Measurements from ENCODE around the gene PRKAR1B.

The PRKAR1B gene

GRCh38 chr7:721619-722248 is 5.3 kb downstream of the PRKAR1B start:
- peak; percentile 19 for DNase-seq

DNA sequence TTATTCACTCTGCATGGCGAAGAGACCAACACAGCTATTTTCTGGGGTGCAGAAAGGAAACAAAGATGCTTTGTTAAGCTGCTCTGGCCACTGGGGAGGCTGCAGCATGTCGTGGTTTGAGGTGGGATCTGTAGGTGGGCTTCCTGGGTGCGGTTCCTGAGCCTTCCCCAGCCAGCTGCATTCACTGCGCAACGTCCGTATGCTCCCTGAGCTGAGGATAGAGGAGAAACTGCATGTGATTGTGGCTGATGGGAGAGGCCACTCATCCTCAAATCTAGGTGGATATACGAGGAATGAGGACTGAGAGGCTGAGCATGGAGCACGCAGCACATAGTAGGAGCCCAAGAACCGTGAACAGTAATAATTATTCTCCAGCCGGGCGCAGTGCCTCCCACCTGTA is 10.4 kb downstream of the PRKAR1B start:
- no peak for DNase-seq

- DNase-seq = no peak
These were observed 10.9 kb downstream of the PRKAR1B start for GRCh38 chr7:716222-716621.

DNA sequence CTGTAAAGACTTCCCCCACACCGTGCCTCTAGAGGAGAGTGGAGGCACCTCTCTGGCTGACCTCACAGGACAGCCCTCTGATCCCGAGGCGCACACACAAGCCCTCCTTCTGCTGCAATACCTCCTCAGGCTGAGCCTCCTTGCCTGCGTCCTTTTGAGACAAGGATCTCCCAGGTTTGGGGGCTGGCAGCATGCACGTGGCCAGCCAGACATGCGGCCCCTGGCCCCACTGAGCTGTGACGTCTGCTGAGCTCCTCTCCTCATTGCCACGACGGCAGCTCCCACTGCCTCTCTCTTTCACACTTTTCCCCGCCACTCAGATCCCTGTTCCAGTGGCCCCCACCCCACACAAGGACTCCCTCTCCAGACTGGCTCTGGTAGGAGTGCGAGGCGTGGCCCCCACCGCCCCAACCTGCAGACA is 12.8 kb downstream of the PRKAR1B start:
- no peak for DNase-seq

- no peak for DNase-seq
These were observed 13.4 kb downstream of the PRKAR1B start for GRCh38 chr7:713488-714230.

DNA sequence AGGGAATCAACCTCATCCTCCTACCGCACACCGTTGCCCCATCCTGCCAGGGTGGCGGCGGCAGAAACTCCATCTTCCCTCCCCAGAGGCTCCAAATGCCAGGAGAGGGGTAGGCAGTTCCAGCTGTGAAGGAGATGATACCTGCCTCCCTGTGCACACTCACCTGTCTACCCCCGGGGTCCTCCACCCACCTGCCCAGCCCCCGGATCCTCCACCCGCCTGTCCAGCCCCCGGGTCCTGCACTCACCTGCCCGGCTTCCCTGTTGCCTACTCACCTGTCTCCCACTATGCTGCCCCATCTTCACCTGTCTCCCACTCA is 14.0 kb downstream of the PRKAR1B start:
- DNase-seq = no peak

DNA sequence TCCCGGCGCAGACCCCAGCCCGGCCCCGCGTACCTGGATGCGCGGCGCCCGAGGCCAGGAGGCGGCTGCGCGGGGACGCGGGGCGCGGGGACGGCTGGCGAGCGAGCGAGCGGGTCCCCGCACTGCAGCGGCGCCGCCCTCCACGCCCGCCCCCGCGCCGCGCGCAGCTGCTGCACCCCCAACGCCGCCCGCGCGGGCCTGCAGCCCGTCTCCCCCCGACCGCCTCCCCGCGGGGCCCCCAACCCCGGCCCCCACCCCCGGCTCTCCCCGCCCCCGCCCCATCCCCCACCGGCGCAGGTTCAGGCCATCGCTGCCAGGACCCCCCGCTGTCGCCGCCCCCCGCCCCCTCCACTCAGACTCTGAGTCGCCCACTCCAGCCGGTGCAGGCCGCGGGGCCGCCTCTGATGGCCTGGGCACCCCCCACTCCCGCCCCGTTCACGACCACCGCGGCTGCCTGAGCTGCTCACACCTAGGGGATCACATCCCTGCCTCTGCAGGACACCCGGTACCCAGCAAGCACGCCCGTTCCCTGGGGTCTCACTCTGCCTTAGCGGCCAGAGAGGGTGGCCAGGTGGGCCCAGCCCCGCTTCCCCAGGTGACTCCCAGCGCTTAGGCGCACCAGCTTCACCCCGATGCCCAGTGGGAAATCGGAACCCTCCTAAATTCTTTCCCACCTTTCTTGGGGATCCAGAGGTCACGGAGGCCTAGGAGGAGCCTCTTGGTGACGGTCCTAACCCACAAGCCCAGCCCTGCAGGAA is 14.5 kb downstream of the PRKAR1B start:
- DNase-seq = no peak

GRCh38 chr7:711922-712380 is 15.1 kb downstream of the PRKAR1B start:
- DNase-seq = no peak

GRCh38 chr7:711093-711921 is 15.8 kb downstream of the PRKAR1B start:
- no peak for DNase-seq

DNA sequence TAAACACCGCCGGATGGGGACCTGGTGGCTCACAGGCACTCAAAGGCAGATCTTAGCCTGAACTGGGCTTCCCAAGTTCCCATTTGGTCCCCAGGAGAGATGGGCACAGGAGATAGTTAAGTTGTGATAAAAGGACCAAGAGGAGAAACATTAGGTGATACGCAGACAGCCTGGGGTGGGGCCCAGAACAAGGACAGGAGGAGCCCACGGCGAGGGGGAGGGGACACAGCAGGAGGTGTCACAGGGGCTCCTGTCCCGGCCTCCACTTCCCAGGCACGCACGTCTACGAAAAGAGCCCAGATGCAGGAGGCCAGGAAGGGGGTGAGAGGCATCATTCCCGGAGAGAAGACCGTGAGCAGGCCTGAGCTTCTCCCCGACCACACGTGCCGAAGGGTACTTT is 16.9 kb downstream of the PRKAR1B start:
- no peak for DNase-seq

GRCh38 chr7:707296-708000 is 19.6 kb downstream of the PRKAR1B start:
- no peak for DNase-seq

DNA sequence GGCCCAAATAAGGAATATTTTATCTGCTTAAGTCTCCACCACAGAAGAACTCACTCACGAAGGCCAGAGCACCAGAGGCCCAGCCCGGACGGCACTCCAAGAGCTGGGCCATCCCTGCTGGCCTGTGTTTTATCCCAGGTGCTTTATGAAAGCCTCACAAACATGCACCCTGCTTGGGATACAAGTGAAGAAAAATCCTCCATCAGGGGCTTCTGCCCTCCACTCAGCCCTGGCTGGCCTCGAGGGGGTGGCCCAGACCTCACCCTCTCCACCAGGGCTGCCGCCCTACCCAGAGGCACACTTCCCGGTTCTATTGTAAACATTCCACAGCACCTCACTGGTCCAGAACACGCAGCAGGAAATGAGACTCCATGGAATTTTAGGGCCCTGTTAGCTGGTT is 20.4 kb downstream of the PRKAR1B start:
- DNase-seq = no peak

- DNase-seq = no peak
These were observed 24.0 kb downstream of the PRKAR1B start for GRCh38 chr7:703049-703448.

GRCh38 chr7:701086-701671 is 25.9 kb downstream of the PRKAR1B start:
- no peak for DNase-seq

- no peak for DNase-seq
These were observed 27.5 kb downstream of the PRKAR1B start for GRCh38 chr7:699476-700170.

DNA sequence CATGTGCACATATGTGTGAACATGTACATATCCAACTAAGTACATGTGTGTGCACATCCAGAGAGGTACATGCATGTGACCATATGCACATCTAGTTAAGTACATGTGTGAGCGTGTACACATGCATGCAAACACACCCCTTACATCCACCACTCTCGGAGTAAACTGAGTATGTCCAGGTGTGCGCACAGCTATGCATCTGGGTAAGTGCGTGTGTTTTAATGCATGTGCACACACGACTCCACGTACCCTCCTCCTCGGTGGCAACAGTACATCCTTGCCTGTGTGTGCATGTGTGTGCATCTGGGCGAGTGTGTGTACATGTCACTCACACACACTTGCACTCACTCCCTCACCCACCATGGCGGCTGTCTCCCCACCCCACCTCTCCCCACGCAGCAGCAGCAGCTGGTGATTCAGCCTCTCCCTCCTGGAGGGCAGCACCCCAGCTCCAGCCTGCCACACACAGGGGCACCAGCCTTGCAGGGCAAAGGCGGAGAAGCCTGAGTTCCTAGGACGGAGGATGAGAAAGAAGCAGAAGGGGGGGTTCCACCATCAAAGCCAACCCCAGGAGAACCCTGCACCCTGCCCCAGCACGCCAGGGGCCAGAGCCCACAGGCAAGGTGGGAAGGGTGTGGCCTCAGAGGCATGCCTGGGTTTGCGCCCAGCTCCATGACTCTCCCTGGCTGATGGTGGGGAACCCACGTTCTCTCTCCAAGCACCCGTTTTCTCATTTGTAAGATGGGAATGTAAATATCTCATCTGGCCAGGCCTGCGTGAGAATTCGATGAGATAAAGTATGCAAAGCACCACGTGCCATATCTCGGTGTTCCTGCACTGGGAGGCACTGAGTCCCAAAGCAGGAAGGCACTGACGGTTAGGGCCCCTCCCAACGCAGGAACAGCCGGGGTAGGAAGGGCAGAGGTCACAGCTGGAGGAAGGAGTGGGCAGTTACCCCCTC is 28.3 kb downstream of the PRKAR1B start:
- peak; percentile 16 for DNase-seq

DNA sequence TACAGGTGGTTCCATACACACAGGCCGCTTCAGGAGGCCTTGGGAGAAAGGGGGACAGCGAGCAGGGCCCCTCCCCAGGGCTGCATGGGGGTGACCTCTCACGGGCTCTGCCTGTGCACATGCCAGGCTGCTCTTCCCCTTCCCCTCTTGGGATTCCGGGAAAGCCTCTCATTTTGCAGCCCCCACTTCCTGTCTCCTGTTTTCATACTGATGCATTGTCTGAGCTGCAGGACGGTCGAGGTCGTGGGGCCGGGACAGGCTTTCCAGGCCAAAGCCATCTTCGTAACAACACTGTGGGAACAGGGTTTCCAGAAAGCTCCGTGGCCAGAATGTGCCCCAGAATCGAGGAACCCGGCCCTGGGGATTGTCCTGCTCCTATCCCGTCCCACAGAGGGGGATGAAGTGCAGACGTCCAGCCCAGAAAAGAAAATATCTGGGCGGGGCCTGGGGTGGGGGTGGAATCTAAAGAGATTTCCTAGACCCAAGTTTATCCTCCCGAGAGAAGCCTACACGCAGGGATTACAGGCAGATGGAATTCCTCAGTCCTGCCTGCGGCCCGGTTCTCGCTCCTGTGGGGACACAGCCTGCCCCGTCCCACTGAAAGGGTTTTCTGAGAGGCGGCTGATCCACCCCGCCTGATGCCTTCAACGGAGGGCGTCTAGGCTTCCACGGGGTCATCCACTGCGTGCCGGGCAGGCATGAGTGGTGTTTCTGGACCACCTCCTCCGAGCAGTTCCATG is 30.1 kb downstream of the PRKAR1B start:
- DNase-seq = no peak

DNA sequence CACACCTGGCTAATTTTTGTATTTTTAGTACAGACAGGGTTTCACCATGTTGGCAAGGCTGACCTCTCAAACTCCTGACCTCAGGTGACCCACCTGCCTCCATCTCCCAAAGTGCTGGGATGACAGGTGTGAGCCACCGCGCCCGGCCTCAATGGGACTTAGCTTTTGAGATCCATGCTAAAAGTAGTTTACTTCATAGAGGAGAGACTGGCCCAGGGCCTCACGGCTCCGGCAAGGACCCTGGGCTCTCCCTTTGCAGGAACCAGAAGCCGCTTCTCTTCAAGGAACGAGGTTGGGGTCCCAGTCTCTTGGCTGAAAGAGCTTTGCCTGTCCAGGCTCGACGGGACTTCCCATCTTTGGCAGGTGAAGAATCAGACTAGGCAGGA is 30.7 kb downstream of the PRKAR1B start:
- DNase-seq = no peak

DNA sequence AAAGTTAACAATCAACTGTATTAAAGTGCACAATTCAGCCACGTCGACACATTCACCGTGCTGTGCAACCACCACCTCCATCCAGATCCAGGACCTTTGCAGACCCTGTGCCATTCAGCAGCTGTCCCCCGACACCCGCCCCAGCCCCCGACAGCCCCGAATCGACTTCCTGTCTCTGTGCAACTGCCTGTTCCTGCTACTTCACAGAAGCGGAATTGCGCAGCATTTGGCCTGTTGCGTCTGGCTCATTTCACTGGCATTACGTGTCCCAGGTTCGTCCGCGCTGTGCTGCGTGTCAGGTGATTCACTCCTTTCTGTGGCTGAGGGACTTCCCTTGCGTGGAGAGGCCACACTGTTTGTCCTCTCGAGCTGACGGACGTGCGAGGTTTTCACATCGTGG is 33.8 kb downstream of the PRKAR1B start:
- no peak for DNase-seq
